A673 (cell line): ENCODE data around the gene RMI1. TPM values are rescaled to one million over a fixed set of nuclear protein-coding genes. Genes with fewer than 3 reads are reported as not detected.

Experiments used
- BruUV-seq: library from RNA; stranded (reverse); fragments of 400-500 nt; replicated peaks from 2 replicates; lab custom pipeline; 2021; lab: Mats Ljungman, UMichigan
- CTCF ChIA-PET: fragments of 300-600 bp; sonication (Branson Sonifier 250); formaldehyde crosslinking; loops from one replicate; lab custom pipeline; 2022; ENCODE audit warnings: antibody characterized with exemption; lab: Charles Lee
- POLR2A ChIA-PET: fragments of 300-600 bp; sonication (Branson Sonifier 250); formaldehyde crosslinking; loops from one replicate; lab custom pipeline; 2022; ENCODE audit warnings: antibody characterized with exemption; ENCODE audit not compliant: low non-redundant PET; lab: Charles Lee
- DNase-seq: peaks from one replicate; pipeline ENCODE4 v3.0.0-alpha.2; 2015; ENCODE audit warnings: low spot score
- H3K27ac ChIP-seq: fragments of 200-600 bp; sonication (generic); 2 replicates; pipeline ENCODE4 v1.5.1; 2016; ENCODE audit warnings: mixed run types, low read depth, mild to moderate bottlenecking, mixed read lengths, antibody characterized with exemption, low read length; ENCODE audit not compliant: poor library complexity, severe bottlenecking
- H3K27me3 ChIP-seq: fragments of 200-600 bp; sonication (generic); replicated peaks from 2 replicates; pipeline ENCODE4 v1.6.1; 2017; ENCODE audit warnings: mixed run types, low read depth, mild to moderate bottlenecking, mixed read lengths, antibody characterized with exemption, low read length; ENCODE audit not compliant: insufficient read depth, poor library complexity
- H3K36me3 ChIP-seq: fragments of 200-600 bp; sonication (generic); 2 replicates; pipeline ENCODE4 v1.6.1; 2016; ENCODE audit warnings: mixed run types, mild to moderate bottlenecking, mixed read lengths, antibody characterized with exemption, low read length; ENCODE audit not compliant: insufficient read depth, poor library complexity, severe bottlenecking
- H3K4me1 ChIP-seq: fragments of 200-600 bp; sonication (generic); 2 replicates; pipeline ENCODE4 v1.6.1; 2017; ENCODE audit warnings: mixed run types, mild to moderate bottlenecking, mixed read lengths, antibody characterized with exemption, low read length; ENCODE audit not compliant: insufficient read depth, poor library complexity, severe bottlenecking
- H3K4me3 ChIP-seq: fragments of 200-600 bp; sonication (generic); 2 replicates; pipeline ENCODE4 v1.5.1; 2016; ENCODE audit warnings: low read depth, mixed run types, mild to moderate bottlenecking, mixed read lengths, low read length; ENCODE audit not compliant: poor library complexity, severe bottlenecking
- H3K9me3 ChIP-seq: fragments of 200-600 bp; sonication (generic); 2 replicates; pipeline ENCODE4 v1.6.1; 2016; ENCODE audit warnings: mixed run types, low read depth, mild to moderate bottlenecking, mixed read lengths, antibody characterized with exemption, low read length; ENCODE audit not compliant: poor library complexity, severe bottlenecking
- EZH2 ChIP-seq: fragments of 200-600 bp; sonication (generic); IDR thresholded peaks from 2 replicates; pipeline ENCODE4 v1.6.1; 2017; ENCODE audit warnings: borderline replicate concordance, low read depth, mild to moderate bottlenecking, mixed read lengths, antibody characterized with exemption, low read length; ENCODE audit not compliant: poor library complexity, severe bottlenecking
- intact Hi-C: fragments of 100-400 bp; cut with micrococcal nuclease; formaldehyde crosslinking; loops from one replicate; pipeline ENCODE4 v1.10.0; 2022; ENCODE audit not compliant: unreplicated experiment
- total RNA-seq: library from RNA; stranded (reverse); gene quantifications from 2 replicates; pipeline ENCODE4 v1.2.3, GENCODE V29; 2021
- TF ChIP-seq, protein P1 (sequence below): fragments of 300-800, 200-600 bp; sonication (generic); conservative IDR thresholded peaks from 2 replicates; pipeline ENCODE4 v1.5.1; 2017; ENCODE audit warnings: low read depth, mild to moderate bottlenecking, antibody characterized with exemption, low read length, moderate library complexity, mixed read lengths

RMI1 gene
- total RNA-seq, 1 experiment from 2014 or later = 36.4 TPM

- peak; percentile 57 for DNase-seq
- Histone ChIP-seq H3K27me3 (no peaks in the 10 kb centered on the region), H3K36me3 (no peaks in the 10 kb centered on the region), H3K9me3 (no peaks in the 10 kb centered on the region), H3K27ac (peak overlapping the region; percentile 7), H3K4me1 (no peaks in the 10 kb centered on the region), H3K4me3 (peak overlapping the region; percentile 44)
- intact Hi-C loops = no loop called here
- BruUV-seq = no TSS peak
- ChIA-PET POLR2A (no interaction called here), CTCF (no interaction called here)
- no peak for TF ChIP-seq EZH2
- TF ChIP-seq, protein P1, sequence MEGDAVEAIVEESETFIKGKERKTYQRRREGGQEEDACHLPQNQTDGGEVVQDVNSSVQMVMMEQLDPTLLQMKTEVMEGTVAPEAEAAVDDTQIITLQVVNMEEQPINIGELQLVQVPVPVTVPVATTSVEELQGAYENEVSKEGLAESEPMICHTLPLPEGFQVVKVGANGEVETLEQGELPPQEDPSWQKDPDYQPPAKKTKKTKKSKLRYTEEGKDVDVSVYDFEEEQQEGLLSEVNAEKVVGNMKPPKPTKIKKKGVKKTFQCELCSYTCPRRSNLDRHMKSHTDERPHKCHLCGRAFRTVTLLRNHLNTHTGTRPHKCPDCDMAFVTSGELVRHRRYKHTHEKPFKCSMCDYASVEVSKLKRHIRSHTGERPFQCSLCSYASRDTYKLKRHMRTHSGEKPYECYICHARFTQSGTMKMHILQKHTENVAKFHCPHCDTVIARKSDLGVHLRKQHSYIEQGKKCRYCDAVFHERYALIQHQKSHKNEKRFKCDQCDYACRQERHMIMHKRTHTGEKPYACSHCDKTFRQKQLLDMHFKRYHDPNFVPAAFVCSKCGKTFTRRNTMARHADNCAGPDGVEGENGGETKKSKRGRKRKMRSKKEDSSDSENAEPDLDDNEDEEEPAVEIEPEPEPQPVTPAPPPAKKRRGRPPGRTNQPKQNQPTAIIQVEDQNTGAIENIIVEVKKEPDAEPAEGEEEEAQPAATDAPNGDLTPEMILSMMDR = no peak
These were observed 24.0 kb upstream of the RMI1 start for GRCh38 chr9:83956436-83957247.

GRCh38 chr9:83957248-83957513, 23.4 kb upstream of the RMI1 start:
- no TSS peak for BruUV-seq
- no peaks in the 10 kb centered on the region for H3K27me3 ChIP-seq
- CTCF ChIA-PET = no interaction called here
- peak overlapping the region; percentile 44 for H3K4me3 ChIP-seq
- H3K36me3 ChIP-seq = no peaks in the 10 kb centered on the region
- no peak for TF ChIP-seq EZH2
- TF ChIP-seq, protein P1 = no peak
- no peak overlapping the region for H3K27ac ChIP-seq
- no peaks in the 10 kb centered on the region for H3K4me1 ChIP-seq
- intact Hi-C loops = no loop called here
- POLR2A ChIA-PET = no interaction called here
- H3K9me3 ChIP-seq = no peaks in the 10 kb centered on the region
- no peak for DNase-seq

DNA sequence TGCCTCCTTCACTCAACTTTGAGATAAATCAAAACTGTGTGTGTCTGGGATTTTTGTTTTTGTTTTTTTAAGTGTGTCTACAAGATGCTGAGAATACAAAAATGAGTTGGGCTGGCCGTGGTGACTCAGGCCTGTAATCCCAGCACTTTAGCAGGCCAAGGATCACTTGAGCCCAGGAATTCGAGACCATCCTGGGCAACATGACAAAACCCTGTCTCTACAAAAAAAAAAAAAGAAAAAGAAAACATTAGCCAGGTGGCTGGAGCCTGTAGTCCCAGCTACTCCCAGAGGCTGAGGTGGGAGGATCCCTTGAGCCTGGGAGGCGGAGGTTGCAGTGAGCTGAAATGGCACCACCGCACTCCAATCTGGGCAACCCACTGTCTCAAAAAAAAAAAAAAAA, 21.5 kb upstream of the RMI1 start:
- intact Hi-C loops = no loop called here
- H3K27me3 ChIP-seq = no peaks in the 10 kb centered on the region
- H3K36me3 ChIP-seq = no peaks in the 10 kb centered on the region
- DNase-seq = no peak
- ChIA-PET CTCF (no interaction called here), POLR2A (no interaction called here)
- H3K4me3 ChIP-seq = no peak overlapping the region
- no peaks in the 10 kb centered on the region for H3K4me1 ChIP-seq
- TF ChIP-seq, protein P1 = no peak
- TF ChIP-seq EZH2 = no peak
- no TSS peak for BruUV-seq
- no peak overlapping the region for H3K27ac ChIP-seq
- no peaks in the 10 kb centered on the region for H3K9me3 ChIP-seq
